HepG2 (cell line): ENCODE measurements around the gene ELOVL2. TPM values are rescaled to one million over a fixed set of nuclear protein-coding genes. Genes with fewer than 3 reads are reported as not detected.

Experiments used
- ATAC-seq: fragments of 200-7000 bp; cut with Tn5 transposase; 3 replicates; pipeline ENCODE4 v1.9.1; 2020; ENCODE audit warnings: mild to moderate bottlenecking, moderate library complexity
- BruUV-seq: library from RNA; stranded (reverse); fragments of 400-500 nt; replicated peaks from 2 replicates; lab custom pipeline; 2021; lab: Mats Ljungman, UMichigan
- CTCF ChIA-PET: fragments of 300-600 bp; formaldehyde crosslinking; extraction: SDS; loops from one replicate; lab custom pipeline; 2021; ENCODE audit warnings: low total read pairs, inconsistent platforms, low intra/inter-chr PET ratio; lab: Yijun Ruan, JAX
- POLR2A ChIA-PET: fragments of 350-600 bp; sonication (Branson Sonifier 250); formaldehyde crosslinking; loops from one replicate; lab custom pipeline; 2020; ENCODE audit warnings: antibody characterized with exemption, inconsistent platforms; lab: Yijun Ruan, JAX
- DNase-seq: peaks from one replicate; pipeline ENCODE4 v3.0.0-alpha.2; 2015; ENCODE audit warnings: low spot score
- FAIRE-seq: peaks from 3 replicates; lab custom pipeline; 2011; peaks lifted over from hg19 to GRCh38; lab: Jason Lieb, UNC
- H2AFZ ChIP-seq: one replicate; pipeline ENCODE4 v1.6.1; 2011; ENCODE audit warnings: low read length, inconsistent platforms
- H3K27ac ChIP-seq: fragments of 300-600 bp; 3 replicates; pipeline ENCODE4 v1.8.0; 2011; ENCODE audit warnings: mixed run types, mild to moderate bottlenecking, mixed read lengths, low read length, inconsistent platforms; ENCODE audit not compliant: insufficient read depth; ENCODE audit errors: extremely low read length
- H3K27me3 ChIP-seq, 2 experiments: fragments of 200-600 bp in 1 of 2; 2 replicates in 1 of 2; 3 replicates in 1 of 2; pipeline versions ENCODE4 v1.6.0 to v1.8.0; 2011; ENCODE audit warnings: low read length in 2 of 2, mild to moderate bottlenecking in 2 of 2, moderate library complexity in 2 of 2, inconsistent platforms in 1 of 2; ENCODE audit not compliant: insufficient read depth in 2 of 2, control insufficient read depth in 1 of 2
- H3K36me3 ChIP-seq, 2 experiments: fragments of 200-600 bp in 1 of 2; replicated peaks in 1 of 2; 2 replicates in 1 of 2; 3 replicates in 1 of 2; pipeline versions ENCODE4 v1.5.1 to v1.8.0; 2011; ENCODE audit warnings: low read length in 2 of 2, inconsistent platforms in 1 of 2; ENCODE audit not compliant: insufficient read depth in 2 of 2, control insufficient read depth in 1 of 2
- H3K4me1 ChIP-seq: 2 replicates; pipeline ENCODE4 v1.5.1; 2012; ENCODE audit warnings: low read length, inconsistent platforms; ENCODE audit not compliant: insufficient read depth
- H3K4me2 ChIP-seq: 2 replicates; pipeline ENCODE4 v1.6.0; 2011; ENCODE audit warnings: low read depth, low read length, inconsistent platforms
- H3K4me3 ChIP-seq, 3 experiments: fragments of 200-600 bp in 1 of 3; sonication (generic), shearing (Covaris generic) in 1 of 3; replicated peaks in 1 of 3; 2 replicates each; pipeline ENCODE4 v1.5.1; 2011 to 2016; ENCODE audit warnings: low read length in 3 of 3, inconsistent platforms in 2 of 3, low read depth in 2 of 3, mild to moderate bottlenecking in 2 of 3, control low read depth in 1 of 3, mixed read lengths in 1 of 3; ENCODE audit not compliant: insufficient read depth in 1 of 3
- H3K79me2 ChIP-seq: one replicate; pipeline ENCODE4 v1.6.1; 2011; ENCODE audit warnings: low read length, inconsistent platforms; ENCODE audit not compliant: insufficient read depth
- H3K9ac ChIP-seq: 2 replicates; pipeline ENCODE4 v1.6.0; 2011; ENCODE audit warnings: mild to moderate bottlenecking, low read depth, low read length, inconsistent platforms; ENCODE audit not compliant: insufficient read depth
- H3K9me3 ChIP-seq: 2 replicates; pipeline ENCODE4 v1.5.1; 2012; ENCODE audit warnings: mild to moderate bottlenecking, low read length
- H4K20me1 ChIP-seq: 2 replicates; pipeline ENCODE4 v1.6.0; 2011; ENCODE audit warnings: inconsistent platforms, mild to moderate bottlenecking, low read length, moderate library complexity; ENCODE audit not compliant: insufficient read depth
- ATF6 ChIP-seq: sonication (generic); formaldehyde crosslinking; conservative IDR thresholded peaks from 2 replicates; pipeline ENCODE4 v1.4.0; 2020; ENCODE audit warnings: missing genetic modification reagents
- EHMT2 ChIP-seq: fragments of 200-600 bp; sonication (generic); IDR thresholded peaks from 2 replicates; pipeline ENCODE4 v1.7.0; 2017; ENCODE audit warnings: antibody characterized with exemption, low read depth, low read length, borderline replicate concordance
- HOXA5 ChIP-seq: sonication (generic); formaldehyde crosslinking; IDR thresholded peaks from 2 replicates; pipeline ENCODE4 v1.4.0; 2020; ENCODE audit warnings: missing genetic modification reagents
- KAT8 ChIP-seq: IDR thresholded peaks from 2 replicates; pipeline ENCODE4 v1.6.1; 2016; ENCODE audit warnings: missing genetic modification reagents, missing compliant biosample characterization
- NFIB ChIP-seq: sonication (generic); formaldehyde crosslinking; IDR thresholded peaks from 2 replicates; pipeline ENCODE4 v1.9.0; 2021; ENCODE audit warnings: missing genetic modification reagents, mild to moderate bottlenecking, borderline replicate concordance
- TCF12 ChIP-seq, 2 experiments: fragments of 450-650 bp in 1 of 2; sonication (generic) in 1 of 2; formaldehyde crosslinking in 1 of 2; IDR thresholded peaks; 2 replicates each; pipeline versions ENCODE4 v1.6.1 to v1.8.0; 2017 to 2022; ENCODE audit warnings: antibody characterized with exemption in 1 of 2, mild to moderate bottlenecking in 1 of 2, missing genetic modification reagents in 1 of 2, moderate library complexity in 1 of 2
- ZNF589 ChIP-seq: sonication (generic); formaldehyde crosslinking; conservative IDR thresholded peaks from 2 replicates; pipeline ENCODE4 v1.8.0; 2022; ENCODE audit warnings: mild to moderate bottlenecking, moderate library complexity, missing genetic modification reagents
- ZNF710 ChIP-seq: sonication (generic); formaldehyde crosslinking; IDR thresholded peaks from 2 replicates; pipeline ENCODE4 v1.5.0; 2020; ENCODE audit warnings: mild to moderate bottlenecking, missing genetic modification reagents, borderline replicate concordance
- WGBS: methylation state at CpG from one replicate; pipeline ENCODE4 v1.1.6; 2017; ENCODE audit warnings: low lambda C conversion rate; 5-methylcytosine and 5-hydroxymethylcytosine counted together
- in situ Hi-C: cut with HindIII; loops from 2 replicates; pipeline ENCODE4 v1.10.0; 2017; ENCODE audit warnings: low pct_unique_long_range_greater_than_20kb; ENCODE audit not compliant: extremely low pct_ligation_motif_present
- intact Hi-C: fragments of 100-400 bp; cut with micrococcal nuclease; formaldehyde crosslinking; loops from one replicate; pipeline ENCODE4 v1.10.0; 2022; ENCODE audit not compliant: unreplicated experiment
- polyA plus RNA-seq, 8 experiments: library from polyadenylated mRNA; depleted of rRNA in 3 of 8; stranded (reverse) in 7 of 8; unstranded in 1 of 8; fragments of >200 nt; fragmentation: Illumina TruSeq in 4 of 8; extraction: Trizol in 4 of 8; gene quantifications; 2 replicates each; pipeline versions ENCODE4 v1.2.1 to v1.2.3, GENCODE V29; 2011 to 2016; ENCODE audit warnings: low read depth in 4 of 8, missing spikeins in 1 of 8, mixed read lengths in 1 of 8; ENCODE audit not compliant: insufficient read depth in 1 of 8
- total RNA-seq, 5 experiments: library from RNA; depleted of rRNA; stranded (reverse); fragments of >200 nt; fragmentation: Illumina TruSeq; extraction: Trizol; gene quantifications; 2 replicates each; pipeline ENCODE4 v1.2.3, GENCODE V29; 2016; ENCODE audit warnings: low read depth in 1 of 5

Gene ELOVL2
- total and polyA plus RNA-seq, 2 of the 13 experiments (the other 11 are each of a cell fraction or from before 2014, with no cell fraction given): 43.6 to 65.4 TPM

GRCh38 chr6:10993896-10994295 lies 50.2 kb downstream of the ELOVL2 start:
- H3K4me1 ChIP-seq: 0 out of 2 replicates have a peak, but pooled peaks cover 7% of the 10 kb centered on the region
- in situ Hi-C loops (no loop called here), intact Hi-C loops (loop anchor here (10.0 kb wide), 1 partner anchor 51 kb away; the partner anchor contains the start of gene ELOVL2)
- ChIA-PET POLR2A (interaction anchor here (1.2 kb wide), 2 partner anchors 14 to 39 kb away, joined by 3 to 4 read pairs; no protein-coding TSS in a partner anchor), CTCF (no interaction called here)
- no peak overlapping the region for H3K9ac ChIP-seq
- H3K4me2 ChIP-seq: no peak overlapping the region
- FAIRE-seq: no peak
- no peaks in the 10 kb centered on the region for H3K9me3 ChIP-seq
- no peaks in the 10 kb centered on the region for H4K20me1 ChIP-seq
- no TSS peak for BruUV-seq
- peaks cover 3 to 23% of the 10 kb centered on the region in 2 experiments for H3K36me3 ChIP-seq
- no peak for TF ChIP-seq KAT8 (CRISPR knock-in tag)
- TF ChIP-seq NFIB: no peak
- no peak for TF ChIP-seq TCF12 (IDR thresholded peaks at IDR 0.05)
- no peak for TF ChIP-seq TCF12 (CRISPR knock-in tag; IDR thresholded peaks at IDR 0.05)
- TF ChIP-seq ZNF710: no peak
- TF ChIP-seq ATF6 (CRISPR knock-in tag): no peak
- TF ChIP-seq ZNF589: no peak
- no peak for TF ChIP-seq EHMT2
- TF ChIP-seq HOXA5 (CRISPR knock-in tag): no peak
- no peak overlapping the region for H3K27ac ChIP-seq
- H3K79me2 ChIP-seq: no peaks in the 10 kb centered on the region
- H3K4me3 ChIP-seq: no peak overlapping the region
- ATAC-seq: no peak
- no peaks in the 10 kb centered on the region for H3K27me3 ChIP-seq
- WGBS: 96% methylated on average over 8 of the region's 8 CpGs
- H2AFZ ChIP-seq: no peak overlapping the region
- no peak for DNase-seq
